HepG2 (cell line): ENCODE measurements around the gene CNTD1. TPM values are rescaled to one million over a fixed set of nuclear protein-coding genes. Genes with fewer than 3 reads are reported as not detected.

ENCODE experiments used
- ATF3 ChIP-seq: sonication (generic); formaldehyde crosslinking; IDR thresholded peaks from 2 replicates; pipeline ENCODE4 v1.4.0; 2020; ENCODE audit warnings: missing genetic modification reagents
- FOXK2 ChIP-seq: fragments of 450-650 bp; IDR thresholded peaks from 2 replicates; pipeline ENCODE4 v1.6.1; 2016
- GFI1 ChIP-seq: sonication (generic); formaldehyde crosslinking; IDR thresholded peaks from 2 replicates; pipeline ENCODE4 v1.5.0; 2020; ENCODE audit warnings: missing genetic modification reagents, mild to moderate bottlenecking, borderline replicate concordance
- NONO ChIP-seq, 2 experiments: fragments of 450-650 bp in 1 of 2; sonication (generic) in 1 of 2; formaldehyde crosslinking in 1 of 2; IDR thresholded peaks in 1 of 2; conservative IDR thresholded peaks in 1 of 2; 2 replicates each; pipeline versions ENCODE4 v1.6.1 to v1.8.0; 2017 to 2022; ENCODE audit warnings: mild to moderate bottlenecking in 1 of 2, missing genetic modification reagents in 1 of 2, moderate library complexity in 1 of 2
- PATZ1 ChIP-seq: sonication (generic); formaldehyde crosslinking; IDR thresholded peaks from 2 replicates; pipeline ENCODE4 v1.4.0; 2020; ENCODE audit warnings: missing genetic modification reagents
- PITX1 ChIP-seq: sonication (generic); formaldehyde crosslinking; IDR thresholded peaks from 2 replicates; pipeline ENCODE4 v1.5.1; 2020; ENCODE audit warnings: mild to moderate bottlenecking, missing genetic modification reagents
- RAD51 ChIP-seq: fragments of 450-650 bp; IDR thresholded peaks from 2 replicates; pipeline ENCODE4 v1.6.1; 2016; ENCODE audit warnings: borderline replicate concordance
- RCOR2 ChIP-seq: IDR thresholded peaks from 2 replicates; pipeline ENCODE4 v1.6.1; 2016; ENCODE audit warnings: missing biosample characterization, missing genetic modification reagents
- ZBTB1 ChIP-seq: sonication (generic); formaldehyde crosslinking; IDR thresholded peaks from 2 replicates; pipeline ENCODE4 v1.4.0; 2020; ENCODE audit warnings: missing genetic modification reagents, borderline replicate concordance
- ZNF10 ChIP-seq: sonication (generic); formaldehyde crosslinking; IDR thresholded peaks from 2 replicates; pipeline ENCODE4 v1.4.0; 2020; ENCODE audit warnings: mild to moderate bottlenecking, low read depth, missing genetic modification reagents, borderline replicate concordance
- ZNF609 ChIP-seq: sonication (generic); formaldehyde crosslinking; IDR thresholded peaks from 2 replicates; pipeline ENCODE4 v1.4.0; 2020; ENCODE audit warnings: mild to moderate bottlenecking, missing genetic modification reagents, borderline replicate concordance
- polyA plus RNA-seq, 8 experiments: library from polyadenylated mRNA; depleted of rRNA in 3 of 8; stranded (reverse) in 7 of 8; unstranded in 1 of 8; fragments of >200 nt; fragmentation: Illumina TruSeq in 4 of 8; extraction: Trizol in 4 of 8; gene quantifications; 2 replicates each; pipeline versions ENCODE4 v1.2.1 to v1.2.3, GENCODE V29; 2011 to 2016; ENCODE audit warnings: low read depth in 4 of 8, missing spikeins in 1 of 8, mixed read lengths in 1 of 8; ENCODE audit not compliant: insufficient read depth in 1 of 8
- total RNA-seq, 5 experiments: library from RNA; depleted of rRNA; stranded (reverse); fragments of >200 nt; fragmentation: Illumina TruSeq; extraction: Trizol; gene quantifications; 2 replicates each; pipeline ENCODE4 v1.2.3, GENCODE V29; 2016; ENCODE audit warnings: low read depth in 1 of 5
- TF ChIP-seq, protein P1 (sequence below): IDR thresholded peaks from 2 replicates; pipeline ENCODE4 v1.6.1; 2016; ENCODE audit warnings: low read depth
- TF ChIP-seq, protein P2 (sequence below): sonication (generic); formaldehyde crosslinking; IDR thresholded peaks from 2 replicates; pipeline ENCODE4 v1.9.0; 2021; ENCODE audit warnings: missing genetic modification reagents, borderline replicate concordance

The CNTD1 gene
- total and polyA plus RNA-seq, 2 of the 13 experiments (the other 11 are each of a cell fraction or from before 2014, with no cell fraction given) = 0.11 to 0.15 TPM

DNA sequence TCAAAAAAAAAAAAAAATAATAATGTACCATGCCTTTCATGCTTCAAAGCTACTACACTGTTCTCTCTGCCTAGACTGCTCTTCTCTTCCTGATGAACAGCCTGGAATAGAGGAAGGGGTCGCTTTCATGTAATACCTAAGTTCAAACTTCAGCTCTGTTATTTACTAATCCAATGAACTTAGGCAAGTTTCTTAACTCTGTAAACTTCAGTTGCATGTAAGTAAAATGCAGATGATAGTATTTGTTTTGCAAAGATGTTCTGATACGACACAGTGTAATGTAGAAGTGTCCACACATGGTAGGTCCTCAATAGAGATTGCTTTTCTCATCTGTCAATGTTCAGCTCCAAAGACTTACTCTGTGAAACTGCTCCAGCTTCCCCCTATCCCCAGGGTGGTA, 6.7 kb upstream of the CNTD1 start (continued):
- TF ChIP-seq ZNF609 (CRISPR knock-in tag) (0 out of 2 replicates have a peak, but pooled peaks have one; percentile 20), PITX1 (peak; percentile 50; the same call in 1 of the 2 replicates), ZBTB1 (no peak), ATF3 (CRISPR knock-in tag) (no peak), FOXK2 (peak; percentile 52; the same call in 1 of the 2 replicates), NONO (IDR thresholded peaks at IDR 0.05) (no peak), NONO (CRISPR knock-in tag; conservative IDR thresholded peaks at IDR 0.05) (no peak), GFI1 (CRISPR knock-in tag) (no peak), RAD51 (no peak), ZNF10 (CRISPR knock-in tag) (no peak), RCOR2 (CRISPR knock-in tag) (peak; percentile 39; the same call in 1 of the 2 replicates), PATZ1 (CRISPR knock-in tag) (no peak; the same call in 1 of the 2 replicates)
- TF ChIP-seq, protein P1, sequence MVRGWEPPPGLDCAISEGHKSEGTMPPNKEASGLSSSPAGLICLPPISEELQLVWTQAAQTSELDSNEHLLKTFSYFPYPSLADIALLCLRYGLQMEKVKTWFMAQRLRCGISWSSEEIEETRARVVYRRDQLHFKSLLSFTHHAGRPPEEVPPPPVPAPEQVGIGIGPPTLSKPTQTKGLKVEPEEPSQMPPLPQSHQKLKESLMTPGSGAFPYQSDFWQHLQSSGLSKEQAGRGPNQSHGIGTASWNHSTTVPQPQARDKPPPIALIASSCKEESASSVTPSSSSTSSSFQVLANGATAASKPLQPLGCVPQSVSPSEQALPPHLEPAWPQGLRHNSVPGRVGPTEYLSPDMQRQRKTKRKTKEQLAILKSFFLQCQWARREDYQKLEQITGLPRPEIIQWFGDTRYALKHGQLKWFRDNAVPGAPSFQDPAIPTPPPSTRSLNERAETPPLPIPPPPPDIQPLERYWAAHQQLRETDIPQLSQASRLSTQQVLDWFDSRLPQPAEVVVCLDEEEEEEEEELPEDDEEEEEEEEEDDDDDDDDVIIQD (CRISPR knock-in tag) = peak; percentile 18; the same call in 1 of the 2 replicates
- TF ChIP-seq, protein P2, sequence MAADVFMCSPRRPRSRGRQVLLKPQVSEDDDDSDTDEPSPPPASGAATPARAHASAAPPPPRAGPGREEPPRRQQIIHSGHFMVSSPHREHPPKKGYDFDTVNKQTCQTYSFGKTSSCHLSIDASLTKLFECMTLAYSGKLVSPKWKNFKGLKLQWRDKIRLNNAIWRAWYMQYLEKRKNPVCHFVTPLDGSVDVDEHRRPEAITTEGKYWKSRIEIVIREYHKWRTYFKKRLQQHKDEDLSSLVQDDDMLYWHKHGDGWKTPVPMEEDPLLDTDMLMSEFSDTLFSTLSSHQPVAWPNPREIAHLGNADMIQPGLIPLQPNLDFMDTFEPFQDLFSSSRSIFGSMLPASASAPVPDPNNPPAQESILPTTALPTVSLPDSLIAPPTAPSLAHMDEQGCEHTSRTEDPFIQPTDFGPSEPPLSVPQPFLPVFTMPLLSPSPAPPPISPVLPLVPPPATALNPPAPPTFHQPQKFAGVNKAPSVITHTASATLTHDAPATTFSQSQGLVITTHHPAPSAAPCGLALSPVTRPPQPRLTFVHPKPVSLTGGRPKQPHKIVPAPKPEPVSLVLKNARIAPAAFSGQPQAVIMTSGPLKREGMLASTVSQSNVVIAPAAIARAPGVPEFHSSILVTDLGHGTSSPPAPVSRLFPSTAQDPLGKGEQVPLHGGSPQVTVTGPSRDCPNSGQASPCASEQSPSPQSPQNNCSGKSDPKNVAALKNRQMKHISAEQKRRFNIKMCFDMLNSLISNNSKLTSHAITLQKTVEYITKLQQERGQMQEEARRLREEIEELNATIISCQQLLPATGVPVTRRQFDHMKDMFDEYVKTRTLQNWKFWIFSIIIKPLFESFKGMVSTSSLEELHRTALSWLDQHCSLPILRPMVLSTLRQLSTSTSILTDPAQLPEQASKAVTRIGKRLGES = no peak
